Keratinocyte (primary cell): Measurements from ENCODE around the gene DENND1A. TPM values are rescaled to one million over a fixed set of nuclear protein-coding genes. Genes with fewer than 3 reads are reported as not detected.

ENCODE experiments used
- DNase-seq: peaks from one replicate; pipeline ENCODE4 v3.0.0-alpha.2; 2011; ENCODE audit warnings: low read depth, missing footprints, low spot score
- FAIRE-seq: peaks from 2 replicates; lab custom pipeline; 2011; peaks lifted over from hg19 to GRCh38; lab: Jason Lieb, UNC
- H2AFZ ChIP-seq: 2 replicates; pipeline ENCODE4 v1.6.0; 2012; ENCODE audit warnings: low read length, control low read depth, inconsistent platforms; ENCODE audit not compliant: control insufficient read depth
- H3K27ac ChIP-seq: 2 replicates; pipeline ENCODE4 v1.5.1; 2011; ENCODE audit warnings: low read length; ENCODE audit not compliant: control insufficient read depth, insufficient read depth
- H3K27me3 ChIP-seq: 3 replicates; pipeline ENCODE4 v1.6.0; 2011; ENCODE audit warnings: low read length; ENCODE audit not compliant: control insufficient read depth, insufficient read depth; ENCODE audit errors: extremely low read depth
- H3K36me3 ChIP-seq, 2 experiments: 2 replicates in 1 of 2; 3 replicates in 1 of 2; pipeline ENCODE4 v1.5.1; 2011; ENCODE audit warnings: low read length in 2 of 2, mild to moderate bottlenecking in 1 of 2; ENCODE audit not compliant: control insufficient read depth in 2 of 2, insufficient read depth in 2 of 2; ENCODE audit errors: extremely low read depth in 1 of 2
- H3K4me1 ChIP-seq: 3 replicates; pipeline ENCODE4 v1.5.1; 2011; ENCODE audit warnings: low read length; ENCODE audit not compliant: control insufficient read depth, insufficient read depth; ENCODE audit errors: extremely low read depth
- H3K4me2 ChIP-seq: 3 replicates; pipeline ENCODE4 v1.6.0; 2011; ENCODE audit warnings: low read depth, low read length; ENCODE audit not compliant: control insufficient read depth, insufficient read depth; ENCODE audit errors: extremely low read depth
- H3K4me3 ChIP-seq, 3 experiments: fragments of 200-600 bp in 1 of 3; sonication (generic) in 1 of 3; 2 replicates in 2 of 3; 3 replicates in 1 of 3; pipeline ENCODE4 v1.5.1; 2011 to 2016; ENCODE audit warnings: low read length in 3 of 3, mild to moderate bottlenecking in 3 of 3, control low read depth in 2 of 3, inconsistent platforms in 1 of 3, low read depth in 1 of 3, mixed read lengths in 1 of 3, mixed run types in 1 of 3, moderate library complexity in 1 of 3; ENCODE audit not compliant: control insufficient read depth in 2 of 3, insufficient read depth in 2 of 3; ENCODE audit errors: extremely low read depth in 1 of 3
- H3K79me2 ChIP-seq: 2 replicates; pipeline ENCODE4 v1.6.0; 2012; ENCODE audit warnings: low read length; ENCODE audit not compliant: control insufficient read depth, insufficient read depth
- H3K9ac ChIP-seq: 3 replicates; pipeline ENCODE4 v1.6.0; 2011; ENCODE audit warnings: low read length; ENCODE audit not compliant: control insufficient read depth, insufficient read depth; ENCODE audit errors: extremely low read depth
- H3K9me1 ChIP-seq: 3 replicates; pipeline ENCODE4 v1.6.0; 2011; ENCODE audit warnings: low read length; ENCODE audit not compliant: control insufficient read depth, insufficient read depth; ENCODE audit errors: extremely low read depth
- H3K9me3 ChIP-seq: 2 replicates; pipeline ENCODE4 v1.5.1; 2012; ENCODE audit warnings: low read depth, low read length; ENCODE audit not compliant: control insufficient read depth
- H4K20me1 ChIP-seq: 3 replicates; pipeline ENCODE4 v1.6.0; 2011; ENCODE audit warnings: low read length; ENCODE audit not compliant: control insufficient read depth, insufficient read depth; ENCODE audit errors: extremely low read depth
- EZH2 ChIP-seq: IDR thresholded peaks from one replicate; pipeline ENCODE4 v1.6.1; 2012; ENCODE audit warnings: inconsistent platforms, mild to moderate bottlenecking, low read length, moderate library complexity
- dilution Hi-C: fragments of 300-500 bp; cut with MboI; formaldehyde crosslinking; loops from one replicate; pipeline ENCODE4 v1.7.0; 2020; ENCODE audit warnings: low sequenced_read_pairs; ENCODE audit not compliant: extremely low pct_ligation_motif_present
- polyA plus RNA-seq, 5 experiments: library from polyadenylated mRNA; depleted of rRNA in 3 of 5; stranded (reverse) in 3 of 5; stranded (forward) in 1 of 5; unstranded in 1 of 5; fragments of >200 nt; gene quantifications; 1 replicate in 1 of 5; 2 replicates in 3 of 5; 3 replicates in 1 of 5; pipeline versions ENCODE4 v1.2.1 to v1.2.3, GENCODE V29; 2011 to 2012; ENCODE audit warnings: missing spikeins in 2 of 5, low read depth in 1 of 5, low replicate concordance in 1 of 5
- TF ChIP-seq, protein P1 (sequence below), 3 experiments: IDR thresholded peaks in 1 of 3; conservative IDR thresholded peaks in 1 of 3; optimal IDR thresholded peaks in 1 of 3; 2 replicates in 2 of 3; 3 replicates in 1 of 3; pipeline versions ENCODE3 to v1.5.1; 2011; ENCODE audit warnings: low read length in 3 of 3, mild to moderate bottlenecking in 3 of 3, moderate library complexity in 2 of 3, control low read depth in 1 of 3, inconsistent platforms in 1 of 3; ENCODE audit not compliant: insufficient read depth in 2 of 3; ENCODE audit errors: extremely low read depth in 1 of 3

The DENND1A gene
- polyA plus RNA-seq, 1 donor (not counting 4 experiments of a cell fraction or from before 2014, with no cell fraction given), result 13.0 TPM

GRCh38 chr9:123353984-123354591 is 575.8 kb downstream of the DENND1A start:
- Histone ChIP-seq H3K27ac (no peak overlapping the region), H3K9me1 (no peaks in the 10 kb centered on the region), H4K20me1 (no peaks in the 10 kb centered on the region), H3K4me1 (no peaks in the 10 kb centered on the region), H3K27me3 (peaks cover 15% of the 10 kb centered on the region), H2AFZ (no peak overlapping the region), H3K9me3 (no peaks in the 10 kb centered on the region), H3K9ac (no peak overlapping the region), H3K79me2 (no peaks in the 10 kb centered on the region), H3K36me3 (no peaks in the 10 kb centered on the region), H3K4me2 (no peak overlapping the region), H3K4me3 (no peak overlapping the region)
- DNase-seq, result no peak
- dilution Hi-C loops, result no loop called here
- no peak for FAIRE-seq
- TF ChIP-seq, protein P1, sequence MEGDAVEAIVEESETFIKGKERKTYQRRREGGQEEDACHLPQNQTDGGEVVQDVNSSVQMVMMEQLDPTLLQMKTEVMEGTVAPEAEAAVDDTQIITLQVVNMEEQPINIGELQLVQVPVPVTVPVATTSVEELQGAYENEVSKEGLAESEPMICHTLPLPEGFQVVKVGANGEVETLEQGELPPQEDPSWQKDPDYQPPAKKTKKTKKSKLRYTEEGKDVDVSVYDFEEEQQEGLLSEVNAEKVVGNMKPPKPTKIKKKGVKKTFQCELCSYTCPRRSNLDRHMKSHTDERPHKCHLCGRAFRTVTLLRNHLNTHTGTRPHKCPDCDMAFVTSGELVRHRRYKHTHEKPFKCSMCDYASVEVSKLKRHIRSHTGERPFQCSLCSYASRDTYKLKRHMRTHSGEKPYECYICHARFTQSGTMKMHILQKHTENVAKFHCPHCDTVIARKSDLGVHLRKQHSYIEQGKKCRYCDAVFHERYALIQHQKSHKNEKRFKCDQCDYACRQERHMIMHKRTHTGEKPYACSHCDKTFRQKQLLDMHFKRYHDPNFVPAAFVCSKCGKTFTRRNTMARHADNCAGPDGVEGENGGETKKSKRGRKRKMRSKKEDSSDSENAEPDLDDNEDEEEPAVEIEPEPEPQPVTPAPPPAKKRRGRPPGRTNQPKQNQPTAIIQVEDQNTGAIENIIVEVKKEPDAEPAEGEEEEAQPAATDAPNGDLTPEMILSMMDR (optimal IDR thresholded peaks at IDR 0.05 in 1 of 3, IDR thresholded peaks at IDR 0.05 in 1 of 3, conservative IDR thresholded peaks at IDR 0.05 in 1 of 3; ENCODE audit: extremely low read depth in 1 of 3, insufficient read depth in 2 of 3, low read length in 3 of 3), result peak; percentile 76 to 89 (median 84)
- no peak for TF ChIP-seq EZH2

DNA sequence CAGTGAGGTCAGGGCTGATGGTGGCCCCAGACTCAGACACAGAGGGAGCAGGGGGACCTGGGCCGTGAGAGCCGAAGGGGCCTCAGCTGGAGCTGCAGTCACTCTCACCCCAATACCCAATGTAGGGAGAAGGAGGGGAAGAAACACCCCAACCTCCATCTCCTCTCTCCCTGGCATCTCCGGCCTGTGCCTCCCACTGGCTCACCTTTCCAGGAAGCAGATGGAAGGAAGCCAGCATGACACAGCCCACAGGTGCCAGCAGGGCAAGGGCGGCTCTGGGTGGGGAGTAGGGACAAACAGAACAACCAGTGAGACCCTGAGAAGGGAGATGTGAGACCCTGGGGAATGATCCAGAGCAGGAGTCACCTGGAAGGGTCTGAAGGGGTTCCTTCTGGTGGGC is 576.9 kb downstream of the DENND1A start:
- no peak overlapping the region for H2AFZ ChIP-seq
- no peaks in the 10 kb centered on the region for H3K36me3 ChIP-seq
- DNase-seq (no peak), FAIRE-seq (no peak)
- no peaks in the 10 kb centered on the region for H3K4me1 ChIP-seq
- no peak overlapping the region for H3K27ac ChIP-seq
- TF ChIP-seq, protein P1 (optimal IDR thresholded peaks at IDR 0.05 in 1 of 3, IDR thresholded peaks at IDR 0.05 in 1 of 3, conservative IDR thresholded peaks at IDR 0.05 in 1 of 3; ENCODE audit: extremely low read depth in 1 of 3, insufficient read depth in 2 of 3, low read length in 3 of 3), result no peak
- no peak for TF ChIP-seq EZH2
- no peak overlapping the region for H3K4me2 ChIP-seq
- dilution Hi-C loops, result no loop called here
- H3K79me2 ChIP-seq, result no peaks in the 10 kb centered on the region
- peaks cover 15% of the 10 kb centered on the region for H3K27me3 ChIP-seq
- H3K9me1 ChIP-seq, result no peaks in the 10 kb centered on the region
- H3K9ac ChIP-seq, result no peak overlapping the region
- no peaks in the 10 kb centered on the region for H4K20me1 ChIP-seq
- H3K4me3 ChIP-seq, result no peak overlapping the region
- H3K9me3 ChIP-seq, result no peaks in the 10 kb centered on the region
